Esophagus (tissue), 2 donors: ENCODE measurements around the gene PLXNB2. TPM values are rescaled to one million over a fixed set of nuclear protein-coding genes. Genes with fewer than 3 reads are reported as not detected.

ENCODE experiments used
- H3K27ac ChIP-seq, 2 donors: one replicate each; pipeline ENCODE4 v1.5.1; 2013; ENCODE audit warnings: low read depth in 2 of 2, mild to moderate bottlenecking in 2 of 2, inconsistent platforms in 1 of 2, low read length in 1 of 2, moderate library complexity in 1 of 2
- H3K27me3 ChIP-seq, 2 donors: one replicate each; pipeline ENCODE4 v1.6.1; 2013; ENCODE audit warnings: low read length in 2 of 2, control low read depth in 1 of 2, mild to moderate bottlenecking in 1 of 2; ENCODE audit not compliant: insufficient read depth in 2 of 2, control insufficient read depth in 1 of 2
- H3K36me3 ChIP-seq, 2 donors: one replicate each; pipeline ENCODE4 v1.6.1; 2013; ENCODE audit warnings: low read length in 1 of 2; ENCODE audit not compliant: control insufficient read depth in 2 of 2, insufficient read depth in 2 of 2
- H3K4me1 ChIP-seq, 2 donors: one replicate each; pipeline ENCODE4 v1.6.1; 2013; ENCODE audit warnings: low read length in 1 of 2; ENCODE audit not compliant: control insufficient read depth in 2 of 2, insufficient read depth in 2 of 2
- H3K4me3 ChIP-seq, 2 donors: one replicate each; pipeline ENCODE4 v1.5.1; 2013; ENCODE audit warnings: low read length in 2 of 2, mild to moderate bottlenecking in 2 of 2, low read depth in 1 of 2, moderate library complexity in 1 of 2
- H3K9me3 ChIP-seq, 2 donors: one replicate each; pipeline ENCODE4 v1.6.1; 2013; ENCODE audit warnings: mild to moderate bottlenecking in 2 of 2, low read depth in 1 of 2, low read length in 1 of 2, moderate library complexity in 1 of 2; ENCODE audit not compliant: control insufficient read depth in 2 of 2, insufficient read depth in 1 of 2
- WGBS, 2 donors: extraction: QIAGEN DNeasy Blood & Tissue Kit; methylation state at CpG; one replicate each; pipeline ENCODE4 v1.1.7; 2013; 5-methylcytosine and 5-hydroxymethylcytosine counted together
- polyA plus RNA-seq, 2 donors: library from polyadenylated mRNA; stranded (reverse); fragments of 200-250 nt; gene quantifications; one replicate each; pipeline ENCODE4 v1.2.3, GENCODE V29; 2013
- donor health status: healthy with polysubstance abuse.
- donor health status: Bipolar disorder and iron deficiency.

The PLXNB2 gene
- polyA plus RNA-seq, 2 donors: 107 to 186 TPM

GRCh38 chr22:50269970-50270665, 37.3 kb downstream of the PLXNB2 start, which contains the start of gene MAPK11:
MAPK11 (minus strand) TSS chr22:50270380; CDS start chr22:50270292, 88 bp downstream.
- WGBS, 2 donors: 0 to 1% methylated on average over 57 to 92 of the region's 92 CpGs
- Histone ChIP-seq H3K4me3 (peak within 1 kb of the TSS; percentile 31 to 48), H3K4me1 (peaks cover 12 to 29% of the 10 kb centered on the region in 2 donors), H3K9me3 (no peaks in the 10 kb centered on the region), H3K27ac (peak within 1 kb of the TSS; percentile 36 to 59), H3K27me3 (no peaks in the 10 kb centered on the region), H3K36me3 (peaks cover 0 to 6% of the 10 kb centered on the region in 2 donors)

- H3K9me3 ChIP-seq: no peaks in the 10 kb centered on the region
- peaks cover 0 to 3% of the 10 kb centered on the region in 2 donors for H3K36me3 ChIP-seq
- WGBS, 2 donors: 9 to 13% methylated on average over 16 to 18 of the region's 18 CpGs
- H3K27me3 ChIP-seq: no peaks in the 10 kb centered on the region
- H3K4me1 ChIP-seq: peaks cover 12 to 29% of the 10 kb centered on the region in 2 donors
- peak overlapping the region in 1 of 2 donors; percentile 0 for H3K27ac ChIP-seq
- H3K4me3 ChIP-seq: peak overlapping the region; percentile 21 to 31
These were observed 37.9 kb downstream of the PLXNB2 start for GRCh38 chr22:50269573-50269969.

GRCh38 chr22:50268655-50269113, 38.8 kb downstream of the PLXNB2 start:
- H3K27ac ChIP-seq: no peak overlapping the region
- H3K4me3 ChIP-seq: no peak overlapping the region
- H3K36me3 ChIP-seq: no peaks in the 10 kb centered on the region
- H3K27me3 ChIP-seq: no peaks in the 10 kb centered on the region
- H3K4me1 ChIP-seq: peaks cover 12 to 29% of the 10 kb centered on the region in 2 donors
- no peaks in the 10 kb centered on the region for H3K9me3 ChIP-seq
- 40 to 51% methylated on average over 9 of the region's 9 CpGs for WGBS, 2 donors

GRCh38 chr22:50267591-50268390, 39.7 kb downstream of the PLXNB2 start:
- no peak overlapping the region for H3K4me3 ChIP-seq
- H3K27me3 ChIP-seq: no peaks in the 10 kb centered on the region
- WGBS, 2 donors: 9 to 16% methylated on average over 55 to 75 of the region's 75 CpGs
- H3K4me1 ChIP-seq: peaks cover 12 to 29% of the 10 kb centered on the region in 2 donors
- no peaks in the 10 kb centered on the region for H3K9me3 ChIP-seq
- H3K27ac ChIP-seq: peak overlapping the region in 1 of 2 donors; percentile 26
- H3K36me3 ChIP-seq: no peaks in the 10 kb centered on the region

- Histone ChIP-seq H3K27ac (no peak overlapping the region), H3K4me1 (peaks cover 12 to 28% of the 10 kb centered on the region in 2 donors), H3K36me3 (no peaks in the 10 kb centered on the region), H3K4me3 (no peak overlapping the region), H3K27me3 (no peaks in the 10 kb centered on the region), H3K9me3 (no peaks in the 10 kb centered on the region)
- WGBS, 2 donors: 62 to 66% methylated on average over 30 to 37 of the region's 37 CpGs
These were observed 40.5 kb downstream of the PLXNB2 start for GRCh38 chr22:50266994-50267393.

GRCh38 chr22:50264946-50265669, 42.3 kb downstream of the PLXNB2 start:
- Histone ChIP-seq H3K4me3 (no peak overlapping the region), H3K36me3 (no peaks in the 10 kb centered on the region), H3K4me1 (peaks cover 10 to 20% of the 10 kb centered on the region in 2 donors), H3K27ac (no peak overlapping the region), H3K27me3 (peaks cover 0 to 3% of the 10 kb centered on the region in 2 donors), H3K9me3 (no peaks in the 10 kb centered on the region)
- 83 to 86% methylated on average over 15 of the region's 15 CpGs for WGBS, 2 donors

GRCh38 chr22:50264104-50264745, 43.2 kb downstream of the PLXNB2 start:
- H3K27ac ChIP-seq: no peak overlapping the region
- H3K36me3 ChIP-seq: no peaks in the 10 kb centered on the region
- H3K27me3 ChIP-seq: peaks cover 0 to 3% of the 10 kb centered on the region in 2 donors
- H3K4me3 ChIP-seq: no peak overlapping the region
- WGBS, 2 donors: 74 to 81% methylated on average over 15 of the region's 15 CpGs
- no peaks in the 10 kb centered on the region for H3K9me3 ChIP-seq
- H3K4me1 ChIP-seq: peaks cover 10 to 20% of the 10 kb centered on the region in 2 donors

GRCh38 chr22:50262973-50263617, 44.4 kb downstream of the PLXNB2 start:
- peaks cover 4 to 12% of the 10 kb centered on the region in 2 donors for H3K4me1 ChIP-seq
- H3K27ac ChIP-seq: no peak overlapping the region
- H3K27me3 ChIP-seq: peaks cover 0 to 3% of the 10 kb centered on the region in 2 donors
- no peak overlapping the region for H3K4me3 ChIP-seq
- H3K9me3 ChIP-seq: no peaks in the 10 kb centered on the region
- 59 to 65% methylated on average over 9 of the region's 9 CpGs for WGBS, 2 donors
- no peaks in the 10 kb centered on the region for H3K36me3 ChIP-seq
